Measurements from ENCODE around the gene RGS7.

Gene RGS7

GRCh38 chr1:240827786-240828185 is 529.2 kb downstream of the RGS7 start:
- no peak overlapping the region for H3K4me2 ChIP-seq (ENCODE audit: low read length)
- TF ChIP-seq CTCF (IDR thresholded peaks at IDR 0.05): no peak
- H2AFZ ChIP-seq: no peak overlapping the region
- H3K27ac ChIP-seq: no peak overlapping the region
- H3K4me1 ChIP-seq: no peaks in the 10 kb centered on the region
- H3K36me3 ChIP-seq (ENCODE audit: control insufficient read depth, insufficient read depth, low read length): no peaks in the 10 kb centered on the region
- H3K27me3 ChIP-seq (ENCODE audit: control insufficient read depth, insufficient read depth, low read length): no peaks in the 10 kb centered on the region
- no peaks in the 10 kb centered on the region for H3K79me2 ChIP-seq
- H3K9me3 ChIP-seq (ENCODE audit: control insufficient read depth, low read length): no peaks in the 10 kb centered on the region
- H3K9ac ChIP-seq: no peak overlapping the region
- no peak overlapping the region for H3K4me3 ChIP-seq (ENCODE audit: low read depth, low read length)

- TF ChIP-seq CTCF (IDR thresholded peaks at IDR 0.05): no peak
These were observed 532.8 kb downstream of the RGS7 start for GRCh38 chr1:240824238-240824637.

GRCh38 chr1:240823357-240823756 is 533.6 kb downstream of the RGS7 start:
- no peaks in the 10 kb centered on the region for H3K36me3 ChIP-seq (ENCODE audit: control insufficient read depth, insufficient read depth, low read length)
- H3K9ac ChIP-seq: no peak overlapping the region
- no peak overlapping the region for H3K27ac ChIP-seq
- no peak overlapping the region for H3K4me2 ChIP-seq (ENCODE audit: low read length)
- no peak overlapping the region for H3K4me3 ChIP-seq (ENCODE audit: low read depth, low read length)
- no peaks in the 10 kb centered on the region for H3K4me1 ChIP-seq
- no peak overlapping the region for H2AFZ ChIP-seq
- TF ChIP-seq CTCF (IDR thresholded peaks at IDR 0.05): no peak
- no peaks in the 10 kb centered on the region for H3K9me3 ChIP-seq (ENCODE audit: control insufficient read depth, low read length)
- H3K79me2 ChIP-seq: no peaks in the 10 kb centered on the region
- H3K27me3 ChIP-seq (ENCODE audit: control insufficient read depth, insufficient read depth, low read length): no peaks in the 10 kb centered on the region

More at GRCh38 chr1:240824238-240824637, 532.8 kb downstream of the RGS7 start:
- H3K4me2 ChIP-seq (ENCODE audit: low read length): no peak overlapping the region
- H3K9ac ChIP-seq: no peak overlapping the region
- no peaks in the 10 kb centered on the region for H3K9me3 ChIP-seq (ENCODE audit: control insufficient read depth, low read length)
- no peaks in the 10 kb centered on the region for H3K36me3 ChIP-seq (ENCODE audit: control insufficient read depth, insufficient read depth, low read length)
- H3K27ac ChIP-seq: no peak overlapping the region
- H2AFZ ChIP-seq: no peak overlapping the region
- H3K4me1 ChIP-seq: no peaks in the 10 kb centered on the region
- H3K79me2 ChIP-seq: no peaks in the 10 kb centered on the region
- no peak overlapping the region for H3K4me3 ChIP-seq (ENCODE audit: low read depth, low read length)
- no peaks in the 10 kb centered on the region for H3K27me3 ChIP-seq (ENCODE audit: control insufficient read depth, insufficient read depth, low read length)

- TF ChIP-seq CTCF (IDR thresholded peaks at IDR 0.05): no peak
- no peaks in the 10 kb centered on the region for H3K36me3 ChIP-seq (ENCODE audit: control insufficient read depth, insufficient read depth, low read length)
These were observed 535.1 kb downstream of the RGS7 start for GRCh38 chr1:240821925-240822324.

GRCh38 chr1:240820816-240821215 is 536.2 kb downstream of the RGS7 start:
- Histone ChIP-seq H2AFZ (no peak overlapping the region), H3K4me2 (ENCODE audit: low read length) (no peak overlapping the region), H3K27me3 (ENCODE audit: control insufficient read depth, insufficient read depth, low read length) (no peaks in the 10 kb centered on the region), H3K4me3 (ENCODE audit: low read depth, low read length) (no peak overlapping the region), H3K9ac (no peak overlapping the region), H3K27ac (no peak overlapping the region), H3K79me2 (no peaks in the 10 kb centered on the region), H3K9me3 (ENCODE audit: control insufficient read depth, low read length) (no peaks in the 10 kb centered on the region), H3K36me3 (ENCODE audit: control insufficient read depth, insufficient read depth, low read length) (no peaks in the 10 kb centered on the region), H3K4me1 (no peaks in the 10 kb centered on the region)
- no peak for TF ChIP-seq CTCF (IDR thresholded peaks at IDR 0.05)

More at GRCh38 chr1:240821925-240822324, 535.1 kb downstream of the RGS7 start:
- H3K79me2 ChIP-seq: no peaks in the 10 kb centered on the region
- no peaks in the 10 kb centered on the region for H3K4me1 ChIP-seq
- H3K4me2 ChIP-seq (ENCODE audit: low read length): no peak overlapping the region
- H3K27me3 ChIP-seq (ENCODE audit: control insufficient read depth, insufficient read depth, low read length): no peaks in the 10 kb centered on the region
- no peak overlapping the region for H3K9ac ChIP-seq
- H3K27ac ChIP-seq: no peak overlapping the region
- no peak overlapping the region for H3K4me3 ChIP-seq (ENCODE audit: low read depth, low read length)
- no peaks in the 10 kb centered on the region for H3K9me3 ChIP-seq (ENCODE audit: control insufficient read depth, low read length)
- no peak overlapping the region for H2AFZ ChIP-seq

All from parathyroid adenoma (tissue), 2 donors.